Testis (tissue), 3 donors: ENCODE data around the gene HRAS. TPM values are rescaled to one million over a fixed set of nuclear protein-coding genes. Genes with fewer than 3 reads are reported as not detected.
"Not testable (repeated sequence)": the region's sequence is repeated elsewhere in the genome, so short reads cannot be mapped to it uniquely, and the experiment has no call there.

Experiments used
- DNase-seq: peaks from one replicate; pipeline ENCODE4 v3.0.0-alpha.2; 2019
- H3K27ac ChIP-seq, 2 donors: fragments of 200-600 bp; sonication (generic); one replicate each; pipeline ENCODE4 v1.5.1; 2019
- H3K27me3 ChIP-seq: fragments of 200-600 bp; sonication (generic); one replicate; pipeline ENCODE4 v1.5.1; 2019
- H3K36me3 ChIP-seq: fragments of 200-600 bp; sonication (generic); one replicate; pipeline ENCODE4 v1.5.1; 2017; ENCODE audit warnings: low read depth; ENCODE audit errors: missing control alignments
- H3K4me1 ChIP-seq: fragments of 200-600 bp; sonication (generic); one replicate; pipeline ENCODE4 v1.5.1; 2019
- H3K4me3 ChIP-seq, 2 donors: fragments of 200-600 bp; sonication (generic); one replicate each; pipeline ENCODE4 v1.5.1; 2017 to 2019
- H3K9me3 ChIP-seq: fragments of 200-600 bp; sonication (generic); one replicate; pipeline ENCODE4 v1.5.1; 2017
- CTCF ChIP-seq, 3 experiments: fragments of 450-650 bp in 2 of 3; fragments of 200-600 bp in 1 of 3; sonication (generic) in 1 of 3; IDR thresholded peaks; one replicate each; pipeline ENCODE4 v1.5.1; 2016 to 2019; ENCODE audit warnings: antibody characterized with exemption in 3 of 3, mild to moderate bottlenecking in 2 of 3, moderate library complexity in 1 of 3
- POLR2A ChIP-seq: fragments of 450-650 bp; IDR thresholded peaks from one replicate; pipeline ENCODE4 v1.6.1; 2017; ENCODE audit warnings: antibody characterized with exemption, mild to moderate bottlenecking, moderate library complexity
- WGBS, 2 donors: methylation state at CpG; one replicate each; pipeline ENCODE4 v1.1.5; 2018; 5-methylcytosine and 5-hydroxymethylcytosine counted together
- intact Hi-C: fragments of 100-400 bp; cut with DNase I; formaldehyde crosslinking; loops from one replicate; pipeline ENCODE4 v1.15.1; 2023; ENCODE audit warnings: low total_unique reads
- polyA plus RNA-seq: library from polyadenylated mRNA; stranded (reverse); fragments of 350-450 nt; fragmentation: Illumina TruSeq; extraction: RNeasy Lipid Tissue Mini Kit (QIAGEN cat#74804); gene quantifications from one replicate; pipeline ENCODE4 v1.2.3, GENCODE V29; 2014; ENCODE audit warnings: low read depth, low replicate concordance; ENCODE audit not compliant: insufficient read depth
- total RNA-seq, 2 donors: library from RNA; depleted of rRNA; stranded (reverse); fragments of >200 nt; gene quantifications; one replicate each; pipeline ENCODE4 v1.2.3, GENCODE V29; 2016

Gene HRAS
- total and polyA plus RNA-seq, 3 donors from 2014 or later = 31.4 to 49.7 (median 35.1) TPM

- H3K9me3 ChIP-seq = no peaks in the 10 kb centered on the region
- 9 to 22% methylated on average over 33 to 50 of the region's 74 CpGs for WGBS, 2 donors
- no peaks in the 10 kb centered on the region for H3K36me3 ChIP-seq
- H3K27me3 ChIP-seq = no peaks in the 10 kb centered on the region
- peak; percentile 86 for DNase-seq
- intact Hi-C loops = no loop called here
- H3K27ac ChIP-seq = peak overlapping the region in 1 of 2 donors; percentile 74
- TF ChIP-seq POLR2A (no peak), CTCF (IDR thresholded peaks at IDR 0.05) (peak; percentile 99 to 100 (median 99))
- H3K4me1 ChIP-seq = no peaks in the 10 kb centered on the region
- peak overlapping the region; percentile 13 to 21 for H3K4me3 ChIP-seq
Observed at GRCh38 chr11:518463-519202, 16.7 kb downstream of the HRAS start.

GRCh38 chr11:516918-517685 is 18.3 kb downstream of the HRAS start:
- H3K4me3 ChIP-seq, H3K9me3 ChIP-seq, H3K4me1 ChIP-seq, H3K36me3 ChIP-seq, DNase-seq, H3K27me3 ChIP-seq, H3K27ac ChIP-seq, intact Hi-C loops: not testable (repeated sequence)
- 94% methylated on average over 12 to 33 of the region's 43 CpGs for WGBS, 2 donors

DNA sequence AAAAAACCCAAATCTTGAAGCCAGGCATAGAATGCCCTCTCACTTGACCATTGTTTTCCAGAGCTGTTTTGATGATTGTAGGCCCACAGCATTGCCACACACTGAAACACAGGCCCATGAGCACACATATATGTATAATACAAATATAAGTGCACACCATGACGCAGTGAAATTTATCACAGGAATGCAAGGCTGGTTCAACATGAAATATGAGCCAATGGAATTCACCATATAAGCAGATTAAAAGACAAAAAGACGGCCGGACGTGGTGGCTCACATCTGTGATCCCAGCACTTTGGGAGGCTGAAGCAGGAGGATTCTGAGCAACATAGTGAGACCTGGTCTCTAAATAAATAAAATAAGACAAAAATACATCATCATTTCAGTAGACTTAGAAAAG is 19.0 kb downstream of the HRAS start:
- no peaks in the 10 kb centered on the region for H3K27me3 ChIP-seq
- 90 to 97% methylated on average over 4 of the region's 4 CpGs for WGBS, 2 donors
- H3K27ac ChIP-seq = no peak overlapping the region
- no peak overlapping the region for H3K4me3 ChIP-seq
- no peak for DNase-seq
- no peaks in the 10 kb centered on the region for H3K36me3 ChIP-seq
- no peaks in the 10 kb centered on the region for H3K9me3 ChIP-seq
- no peaks in the 10 kb centered on the region for H3K4me1 ChIP-seq
- intact Hi-C loops = no loop called here
- no peak for TF ChIP-seq POLR2A
- no peak for TF ChIP-seq CTCF (IDR thresholded peaks at IDR 0.05)

DNA sequence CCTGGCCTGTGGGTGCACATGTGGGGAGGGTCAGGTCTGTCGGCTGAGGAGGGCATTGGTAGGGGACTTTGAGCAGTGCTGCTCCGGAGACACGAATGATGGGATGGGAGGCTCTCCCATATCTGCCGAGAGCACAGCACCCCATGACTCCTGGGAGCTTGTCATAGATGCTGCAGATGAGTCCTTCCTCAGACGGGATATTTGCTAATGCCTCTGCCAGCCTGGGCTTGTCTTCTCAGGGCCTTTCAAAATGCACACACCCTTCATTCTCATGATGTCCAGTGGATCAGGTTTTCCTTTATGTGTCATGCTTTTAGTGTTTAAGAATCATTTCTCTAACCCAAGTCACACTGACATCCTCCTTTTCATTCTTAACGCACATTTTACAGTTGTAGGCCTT is 20.2 kb downstream of the HRAS start:
- whole genome bisulfite sequencing, 2 donors = 91 to 97% methylated on average over 6 of the region's 6 CpGs
- TF ChIP-seq CTCF (IDR thresholded peaks at IDR 0.05) (no peak), POLR2A (no peak)
- DNase-seq = no peak
- H3K27me3 ChIP-seq = no peaks in the 10 kb centered on the region
- no peaks in the 10 kb centered on the region for H3K4me1 ChIP-seq
- H3K9me3 ChIP-seq = no peaks in the 10 kb centered on the region
- H3K36me3 ChIP-seq = no peaks in the 10 kb centered on the region
- no peak overlapping the region for H3K27ac ChIP-seq
- intact Hi-C loops = no loop called here
- H3K4me3 ChIP-seq = no peak overlapping the region

DNA sequence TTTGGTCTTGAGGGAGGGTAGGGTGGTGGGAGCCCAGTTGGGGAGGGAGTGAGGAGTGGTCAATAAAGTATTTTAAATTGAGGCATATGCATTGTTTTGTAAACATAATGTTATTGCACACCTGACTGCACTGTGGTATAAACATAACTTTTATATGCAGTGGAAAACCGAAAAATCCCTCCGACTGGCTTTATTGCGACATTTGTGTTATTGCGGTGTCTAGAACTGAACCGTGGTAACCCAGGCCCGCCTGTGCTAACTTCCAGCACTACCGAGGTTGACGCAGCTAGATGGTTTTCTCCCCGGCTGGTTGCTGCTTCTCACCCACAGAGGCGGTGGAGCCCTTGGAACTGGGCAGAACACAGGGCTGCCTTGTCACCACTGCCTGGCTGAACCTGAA is 20.8 kb downstream of the HRAS start:
- TF ChIP-seq CTCF (IDR thresholded peaks at IDR 0.05) (no peak), POLR2A (no peak)
- intact Hi-C loops = no loop called here
- Histone ChIP-seq H3K27me3 (no peaks in the 10 kb centered on the region), H3K9me3 (no peaks in the 10 kb centered on the region), H3K4me3 (no peak overlapping the region), H3K36me3 (no peaks in the 10 kb centered on the region), H3K4me1 (no peaks in the 10 kb centered on the region), H3K27ac (no peak overlapping the region)
- DNase-seq = no peak
- 90 to 93% methylated on average over 10 of the region's 10 CpGs for WGBS, 2 donors
